ENCODE data around the gene RASSF6.
"Not testable (repeated sequence)": the region's sequence is repeated elsewhere in the genome, so short reads cannot be mapped to it uniquely, and the experiment has no call there.

RASSF6 gene

GRCh38 chr4:73573794-73574528, 46.3 kb downstream of the RASSF6 start:
- no peak for DNase-seq

GRCh38 chr4:73550865-73551264, 69.4 kb downstream of the RASSF6 start:
- DNase-seq, result not testable (repeated sequence)

- DNase-seq, result no peak
These were observed 75.6 kb downstream of the RASSF6 start for GRCh38 chr4:73544620-73545019.

- no peak for DNase-seq
These were observed 79.0 kb downstream of the RASSF6 start for GRCh38 chr4:73541251-73541650.

GRCh38 chr4:73540826-73541225, 79.4 kb downstream of the RASSF6 start:
- no peak for DNase-seq

- no peak for DNase-seq
These were observed 80.8 kb downstream of the RASSF6 start for GRCh38 chr4:73539386-73539785.

GRCh38 chr4:73538162-73538561, 82.1 kb downstream of the RASSF6 start:
- DNase-seq, result no peak

- no peak for DNase-seq
These were observed 86.5 kb downstream of the RASSF6 start for GRCh38 chr4:73533515-73534422.

- DNase-seq, result no peak
These were observed 92.1 kb downstream of the RASSF6 start for GRCh38 chr4:73528171-73528570.

- DNase-seq, result no peak
These were observed 93.0 kb downstream of the RASSF6 start for GRCh38 chr4:73527196-73527595.

- no peak for DNase-seq
These were observed 94.6 kb downstream of the RASSF6 start for GRCh38 chr4:73525611-73526010.

GRCh38 chr4:73523126-73523525, 97.1 kb downstream of the RASSF6 start:
- no peak for DNase-seq
